ENCODE measurements around the gene PHF19.

DNA sequence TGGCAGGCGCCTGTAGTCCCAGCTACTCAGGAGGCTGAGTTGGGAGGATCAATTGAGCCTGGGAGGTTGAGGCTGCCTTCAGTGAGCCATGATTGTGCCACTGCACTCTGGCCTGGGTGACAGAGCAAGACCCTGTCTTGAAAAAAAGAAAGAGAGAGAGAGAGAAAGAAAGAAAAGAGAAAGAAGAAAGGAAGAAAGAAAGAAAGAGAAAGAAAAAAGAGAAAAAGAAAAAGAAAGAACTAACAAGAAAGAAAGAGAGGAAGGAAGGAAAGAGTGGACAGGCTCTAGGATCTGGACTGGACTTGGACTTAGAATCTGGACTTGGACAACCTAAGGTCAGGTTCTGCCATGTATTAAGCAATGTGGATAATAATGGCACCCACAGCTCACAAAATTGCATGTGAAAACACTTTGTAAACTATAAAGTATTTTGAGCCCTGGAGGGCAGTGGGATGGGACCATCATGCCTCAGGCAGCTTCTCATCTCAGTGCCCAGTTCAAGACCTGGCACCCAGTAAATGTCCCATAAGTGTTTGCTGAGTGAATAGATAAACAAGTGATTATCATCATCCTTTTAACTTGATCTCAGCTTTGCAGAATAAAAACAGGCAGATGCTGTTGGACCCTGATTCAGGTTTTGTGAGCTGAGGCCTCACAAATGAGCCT, 12.8 kb upstream of the PHF19 start:
- no peak for TF ChIP-seq POLR2A (IDR thresholded peaks at IDR 0.05; ENCODE audit: low read length)
- TF ChIP-seq, protein P1, sequence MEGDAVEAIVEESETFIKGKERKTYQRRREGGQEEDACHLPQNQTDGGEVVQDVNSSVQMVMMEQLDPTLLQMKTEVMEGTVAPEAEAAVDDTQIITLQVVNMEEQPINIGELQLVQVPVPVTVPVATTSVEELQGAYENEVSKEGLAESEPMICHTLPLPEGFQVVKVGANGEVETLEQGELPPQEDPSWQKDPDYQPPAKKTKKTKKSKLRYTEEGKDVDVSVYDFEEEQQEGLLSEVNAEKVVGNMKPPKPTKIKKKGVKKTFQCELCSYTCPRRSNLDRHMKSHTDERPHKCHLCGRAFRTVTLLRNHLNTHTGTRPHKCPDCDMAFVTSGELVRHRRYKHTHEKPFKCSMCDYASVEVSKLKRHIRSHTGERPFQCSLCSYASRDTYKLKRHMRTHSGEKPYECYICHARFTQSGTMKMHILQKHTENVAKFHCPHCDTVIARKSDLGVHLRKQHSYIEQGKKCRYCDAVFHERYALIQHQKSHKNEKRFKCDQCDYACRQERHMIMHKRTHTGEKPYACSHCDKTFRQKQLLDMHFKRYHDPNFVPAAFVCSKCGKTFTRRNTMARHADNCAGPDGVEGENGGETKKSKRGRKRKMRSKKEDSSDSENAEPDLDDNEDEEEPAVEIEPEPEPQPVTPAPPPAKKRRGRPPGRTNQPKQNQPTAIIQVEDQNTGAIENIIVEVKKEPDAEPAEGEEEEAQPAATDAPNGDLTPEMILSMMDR (IDR thresholded peaks at IDR 0.05) = no peak
- no peak for TF ChIP-seq JUN (IDR thresholded peaks at IDR 0.05)
- no peak for TF ChIP-seq CHD2 (IDR thresholded peaks at IDR 0.05; ENCODE audit: low read length, partially characterized antibody)
- no peak for TF ChIP-seq ZSCAN20 (CRISPR knock-in tag; IDR thresholded peaks at IDR 0.05)
